ENCODE measurements around the gene PSMC3IP.
A peak's percentile ranks its signal among the peaks of the same experiment; 100 is the strongest.

Gene PSMC3IP

DNA sequence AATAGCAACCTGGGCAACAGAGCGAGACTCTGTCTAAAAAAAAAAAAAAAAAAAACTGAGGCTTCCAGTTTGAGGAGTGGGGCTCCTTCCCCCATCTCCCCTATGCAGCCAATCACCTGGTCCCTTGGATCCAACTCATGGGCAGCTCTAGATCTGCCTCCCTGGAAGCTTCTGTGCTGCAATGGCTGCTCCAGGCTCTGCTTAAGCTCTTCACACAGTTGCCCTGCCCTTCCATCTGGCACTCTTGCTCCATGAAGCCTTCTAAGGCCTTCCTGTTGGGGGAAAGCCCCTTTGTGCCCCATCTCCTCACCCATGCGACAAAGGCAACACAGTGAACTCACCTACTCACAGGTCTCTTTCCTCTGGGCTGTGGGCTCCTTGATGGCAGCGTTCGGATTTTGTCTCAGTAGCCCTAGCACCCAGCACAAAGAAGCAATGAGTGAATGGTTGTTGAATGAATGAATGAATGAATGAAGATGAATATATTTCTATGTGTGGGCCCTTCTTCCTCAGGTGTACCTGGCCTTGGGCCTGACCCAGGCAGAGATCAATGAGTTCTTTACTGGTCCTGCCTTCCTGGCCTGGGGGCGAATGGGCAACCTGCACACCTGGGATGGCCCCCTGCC lies 39.6 kb downstream of the PSMC3IP start:
- no peak for DNase-seq (ENCODE audit: low spot score)

DNA sequence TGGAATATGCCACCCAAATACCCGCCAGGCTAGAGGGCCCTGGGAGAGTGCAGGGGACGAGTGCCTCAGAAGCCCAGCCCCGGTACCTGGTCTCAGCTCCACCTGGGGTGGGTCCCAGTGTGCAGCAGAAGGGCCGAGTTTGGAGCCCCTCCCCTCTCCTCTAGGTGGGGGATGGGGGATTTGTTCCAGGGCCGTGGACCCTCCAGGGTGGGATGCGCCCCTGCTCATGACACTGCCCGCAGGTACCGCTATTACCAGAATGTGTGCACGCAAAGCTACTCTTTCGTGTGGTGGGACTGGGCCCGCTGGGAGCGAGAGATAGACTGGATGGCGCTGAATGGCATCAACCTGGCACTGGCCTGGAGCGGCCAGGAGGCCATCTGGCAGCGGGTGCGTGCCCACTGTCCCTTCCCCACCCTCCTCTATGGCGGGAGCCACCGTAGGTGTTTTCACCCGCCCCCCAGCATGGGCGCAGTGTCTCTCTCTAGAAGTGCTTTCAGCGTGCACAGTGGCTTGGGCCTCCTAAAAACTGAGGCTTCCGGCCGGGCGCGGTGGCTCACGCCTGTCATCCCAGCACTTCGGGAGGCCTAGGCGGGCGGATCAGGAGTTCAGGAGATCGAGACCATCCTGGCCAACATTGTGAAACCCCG lies 40.2 kb downstream of the PSMC3IP start:
- no peak for DNase-seq (ENCODE audit: low spot score)

DNA sequence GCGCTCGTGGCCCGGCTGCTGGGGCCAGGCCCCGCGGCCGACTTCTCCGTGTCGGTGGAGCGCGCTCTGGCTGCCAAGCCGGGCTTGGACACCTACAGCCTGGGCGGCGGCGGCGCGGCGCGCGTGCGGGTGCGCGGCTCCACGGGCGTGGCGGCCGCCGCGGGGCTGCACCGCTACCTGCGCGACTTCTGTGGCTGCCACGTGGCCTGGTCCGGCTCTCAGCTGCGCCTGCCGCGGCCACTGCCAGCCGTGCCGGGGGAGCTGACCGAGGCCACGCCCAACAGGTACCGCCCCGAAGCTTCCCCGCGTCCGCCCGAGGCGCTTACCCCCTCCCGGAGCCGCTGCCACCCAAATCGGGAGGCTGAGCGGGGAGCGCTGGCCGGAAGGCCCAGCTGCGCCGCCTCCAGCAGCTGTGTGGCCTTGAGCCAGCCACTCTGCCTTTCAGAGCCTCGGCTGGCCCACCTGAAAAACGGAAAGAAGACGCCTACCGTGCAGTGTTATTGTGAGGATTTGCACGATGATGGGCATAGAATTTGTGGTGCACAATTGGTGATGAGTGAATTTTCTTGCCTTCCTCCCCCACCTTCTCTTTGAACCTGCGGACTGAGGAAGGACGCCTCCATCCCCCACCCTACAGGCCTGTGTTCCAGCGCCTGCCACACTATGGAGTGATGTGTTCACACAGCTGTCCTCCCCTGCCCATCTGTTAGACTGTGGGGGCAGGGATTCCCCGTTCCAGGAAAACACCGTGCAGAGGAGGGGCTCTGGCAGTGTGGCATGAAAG lies 41.0 kb downstream of the PSMC3IP start:
- DNase-seq (ENCODE audit: low spot score), result peak; percentile 72

DNA sequence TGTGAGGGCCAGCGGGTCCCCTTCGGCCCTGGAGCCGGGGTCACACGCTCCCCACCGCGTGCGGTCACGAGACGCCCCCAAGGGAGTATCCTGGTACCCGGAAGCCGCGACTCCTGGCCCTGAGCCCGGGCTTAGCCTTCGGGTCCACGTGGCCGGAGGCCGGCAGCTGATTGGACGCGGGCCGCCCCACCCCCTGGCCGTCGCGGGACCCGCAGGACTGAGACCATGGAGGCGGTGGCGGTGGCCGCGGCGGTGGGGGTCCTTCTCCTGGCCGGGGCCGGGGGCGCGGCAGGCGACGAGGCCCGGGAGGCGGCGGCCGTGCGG lies 41.5 kb downstream of the PSMC3IP start, which contains the start of gene NAGLU:
NAGLU (plus strand) TSS at position 194 of the 324 bp plus-strand sequence; CDS start at position 226, 32 bp downstream.
- DNase-seq (ENCODE audit: low spot score), result peak; percentile 87

DNA sequence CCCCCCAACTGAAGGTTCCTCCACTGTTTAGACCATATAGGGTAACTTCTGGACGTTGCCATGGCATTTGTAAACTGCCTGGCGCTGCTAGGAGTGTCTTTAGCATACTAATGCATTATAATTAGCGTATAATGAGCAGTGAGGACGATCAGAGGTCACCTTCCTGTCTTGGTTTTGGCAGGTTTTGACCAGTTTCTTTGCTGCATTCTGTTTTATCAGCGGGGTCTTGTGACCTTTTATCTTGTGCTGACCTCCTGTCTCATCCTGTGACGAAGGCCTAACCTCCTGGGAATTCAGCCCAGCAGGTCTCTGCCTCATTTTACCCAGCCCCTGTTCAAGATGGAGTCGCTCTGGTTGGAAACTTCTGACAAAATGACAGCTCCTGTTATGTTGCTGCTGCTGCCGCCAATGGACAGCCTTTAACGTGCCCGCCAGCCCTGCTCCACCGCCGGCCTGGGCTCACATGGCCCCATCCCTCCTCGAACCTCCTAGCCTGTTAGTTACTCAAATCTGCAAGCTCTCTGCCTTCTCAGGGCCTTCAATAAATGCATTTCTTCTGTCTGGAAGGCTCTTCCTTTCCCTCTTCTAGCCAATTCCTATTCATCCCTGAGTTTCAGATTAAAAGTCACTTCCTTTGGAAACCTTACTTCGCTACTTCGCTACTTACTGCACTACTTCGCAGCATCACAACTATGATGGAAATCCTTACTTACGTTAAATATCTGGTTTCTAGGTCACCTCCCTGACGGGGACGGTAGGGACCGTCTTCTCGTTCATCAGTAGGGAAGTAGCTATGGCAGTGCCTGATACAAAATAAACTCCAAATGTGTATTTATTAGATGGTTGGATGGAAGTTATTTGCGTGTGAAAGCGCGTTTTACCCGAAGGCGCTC lies 42.1 kb downstream of the PSMC3IP start:
- DNase-seq (ENCODE audit: low spot score), result no peak

DNA sequence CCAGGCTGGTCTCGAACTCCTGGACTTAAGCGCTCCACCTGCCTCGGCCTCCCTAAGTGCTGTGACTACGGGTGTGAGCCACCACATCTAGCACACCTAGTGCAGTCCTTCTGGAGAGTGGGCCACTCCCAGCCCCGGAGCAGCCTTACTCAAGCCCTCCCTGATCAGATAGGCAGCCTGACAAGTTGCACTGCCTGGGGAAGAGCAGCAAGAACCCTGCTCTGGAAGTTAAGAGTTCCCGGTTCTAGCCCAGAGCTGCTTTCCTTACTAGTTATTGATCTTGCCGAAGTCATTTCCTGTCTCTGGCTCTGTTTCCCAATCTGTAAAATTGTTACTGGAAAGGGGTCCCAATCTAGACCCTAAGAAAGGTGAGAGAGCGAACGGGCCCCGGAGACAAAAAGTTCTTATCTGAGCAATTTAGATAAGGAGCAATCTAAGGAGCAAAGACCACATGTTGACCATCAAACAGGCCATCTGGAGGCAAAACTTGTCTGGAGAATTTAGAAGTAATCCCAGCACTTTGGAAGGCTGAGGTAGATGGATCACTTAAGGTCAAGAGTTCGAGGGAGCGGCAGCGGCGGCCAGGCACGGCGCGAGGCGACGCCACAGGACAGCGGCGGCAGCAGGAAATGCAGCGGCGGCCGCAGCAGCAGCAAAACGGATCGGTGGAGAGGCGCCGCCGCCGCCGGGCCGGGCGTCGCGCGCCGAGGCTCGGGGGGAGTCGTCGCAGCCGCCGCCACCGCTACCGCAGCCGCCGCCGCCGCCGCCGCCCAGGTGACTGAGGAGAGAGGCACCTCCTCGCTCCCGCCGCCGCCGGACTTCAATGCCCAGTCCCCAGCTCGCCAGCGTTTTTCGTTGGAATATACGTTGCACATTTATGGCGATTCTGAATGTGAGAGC lies 45.8 kb downstream of the PSMC3IP start:
- DNase-seq (ENCODE audit: low spot score), result peak; percentile 57

DNA sequence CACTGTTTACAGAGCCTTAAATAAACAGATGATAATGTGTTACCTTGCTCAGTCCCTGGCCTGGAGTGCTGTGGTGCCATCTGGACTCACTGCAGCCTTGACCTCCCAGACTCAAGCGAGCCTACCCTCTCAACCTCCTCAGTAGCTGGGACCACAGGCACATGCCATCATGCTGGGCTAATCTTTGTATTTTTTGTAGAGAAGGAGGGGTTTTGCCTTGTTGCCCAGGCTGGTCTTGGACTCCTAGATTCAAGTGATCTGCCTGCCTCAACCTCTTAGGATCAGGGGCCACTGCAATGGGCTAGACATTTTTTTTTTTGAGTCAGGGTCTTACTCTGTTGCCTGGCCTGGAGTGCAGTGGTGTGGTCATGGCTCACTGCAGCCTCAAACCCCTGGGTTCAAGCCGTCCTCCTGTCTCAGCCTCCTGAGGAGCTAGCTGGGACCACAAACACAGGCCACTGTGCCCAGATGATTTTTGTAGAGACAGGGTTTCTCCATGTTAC lies 46.5 kb downstream of the PSMC3IP start:
- DNase-seq (ENCODE audit: low spot score), result no peak

DNA sequence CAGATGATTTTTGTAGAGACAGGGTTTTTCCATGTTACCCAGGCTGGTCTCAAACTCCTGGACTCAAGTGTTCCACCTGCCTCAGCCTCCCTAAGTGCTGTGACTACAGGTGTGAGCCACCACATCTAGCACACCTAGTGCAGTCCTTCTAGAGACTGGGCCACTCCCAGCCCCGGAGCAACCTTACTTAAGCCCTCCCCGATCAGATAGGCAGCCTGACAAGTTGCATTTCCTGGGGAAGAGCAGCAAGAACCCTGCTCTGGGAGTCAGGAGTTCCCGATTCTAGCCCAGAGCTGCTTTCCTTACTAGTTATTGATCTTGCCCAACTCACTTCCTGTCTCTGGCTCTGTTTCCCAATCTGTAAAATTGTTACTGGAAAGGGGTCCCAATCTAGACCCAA lies 48.5 kb downstream of the PSMC3IP start:
- no peak for DNase-seq (ENCODE audit: low spot score)

DNA sequence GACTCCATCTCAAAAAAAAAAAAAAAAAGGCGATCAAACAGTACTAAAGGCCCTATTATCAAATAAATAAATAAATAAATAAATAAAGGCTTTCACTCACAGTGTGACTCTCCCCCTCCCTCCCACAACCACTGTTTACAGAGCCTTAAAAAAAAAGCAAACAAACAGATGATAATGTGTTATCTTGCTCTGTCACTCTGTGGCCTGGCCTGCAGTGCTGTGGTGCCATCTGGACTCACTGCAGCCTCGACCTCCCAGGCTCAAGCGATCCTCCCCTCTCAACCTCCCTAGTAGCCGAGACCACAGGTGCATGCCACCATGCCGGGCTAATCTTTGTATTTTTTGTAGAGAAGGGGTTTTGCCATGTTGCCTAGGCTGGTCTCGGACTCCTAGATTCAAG lies 49.6 kb downstream of the PSMC3IP start:
- no peak for DNase-seq (ENCODE audit: low spot score)

DNA sequence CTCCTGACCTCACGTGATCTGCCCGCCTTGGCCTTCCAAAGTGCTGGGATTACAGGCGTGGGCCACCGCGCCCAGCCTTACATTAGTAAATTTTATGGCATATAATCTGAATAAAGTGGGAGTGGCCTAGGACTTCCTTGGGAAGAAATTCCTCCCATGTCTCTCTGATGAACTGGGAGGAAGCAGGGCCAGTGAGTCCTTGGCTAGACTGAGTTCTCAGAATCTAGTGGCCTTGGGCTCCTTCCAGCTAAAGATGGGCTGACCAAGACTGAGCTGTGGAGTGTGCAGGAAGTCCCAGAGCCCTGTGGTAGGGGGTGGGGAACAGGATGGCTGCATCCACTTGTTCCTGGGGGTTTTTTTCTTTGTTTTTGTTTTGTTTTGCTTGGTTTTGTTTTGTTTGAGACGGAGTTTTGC lies 51.5 kb downstream of the PSMC3IP start:
- no peak for DNase-seq (ENCODE audit: low spot score)

DNA sequence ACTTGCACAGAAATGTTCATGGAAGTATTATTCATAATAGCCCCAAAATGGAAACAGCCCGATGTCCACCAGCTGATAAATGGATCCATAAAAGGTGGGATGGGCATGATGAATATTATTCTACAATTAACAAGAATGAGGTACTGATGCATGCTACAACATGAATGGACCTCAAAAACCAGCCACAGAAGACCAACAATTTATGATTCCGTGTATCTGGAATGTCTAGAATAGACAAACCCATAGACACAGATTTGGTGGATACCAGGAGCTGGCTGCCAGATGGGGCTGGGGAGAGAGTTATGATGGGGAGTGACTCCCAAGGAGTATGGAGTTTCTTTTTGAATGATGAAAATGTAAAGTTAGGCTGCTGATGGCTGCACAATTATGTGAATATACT lies 52.3 kb downstream of the PSMC3IP start:
- no peak for DNase-seq (ENCODE audit: low spot score)

DNA sequence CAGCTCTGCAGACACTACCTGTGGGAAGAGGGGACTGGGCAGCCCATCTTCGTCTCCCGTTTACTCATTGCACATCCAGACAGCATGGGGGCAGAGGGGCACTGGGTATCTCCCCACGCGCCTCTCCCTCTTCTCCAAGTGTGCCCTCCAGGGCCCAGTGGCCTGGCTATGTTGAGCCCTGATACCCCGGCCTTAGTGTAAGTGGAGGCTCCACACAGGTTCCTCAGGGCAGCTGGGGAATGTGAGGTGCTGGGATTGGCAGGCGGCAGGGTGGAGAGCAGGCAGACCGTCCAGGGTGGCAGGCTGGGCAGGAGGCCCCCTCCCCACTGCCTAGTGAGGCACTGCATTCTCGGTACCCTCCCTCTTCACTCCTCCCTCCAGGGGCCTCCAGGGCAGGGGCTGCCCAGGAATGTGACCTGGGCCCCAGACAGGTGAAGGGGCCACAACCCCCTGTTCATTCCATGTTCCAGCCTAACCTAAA lies 54.7 kb downstream of the PSMC3IP start:
- DNase-seq (ENCODE audit: low spot score), result no peak
